GM18867 (cell line): ENCODE results near the gene ALDH7A1.
"Not testable (repeated sequence)": the region's sequence is repeated elsewhere in the genome, so short reads cannot be mapped to it uniquely, and the experiment has no call there.

Source experiments
- ATAC-seq: cut with Tn5 transposase; IDR thresholded peaks from one replicate; pipeline ENCODE4 v1.9.1; 2021; ENCODE audit warnings: mild to moderate bottlenecking, moderate library complexity; ENCODE audit not compliant: unreplicated experiment

Gene ALDH7A1

DNA sequence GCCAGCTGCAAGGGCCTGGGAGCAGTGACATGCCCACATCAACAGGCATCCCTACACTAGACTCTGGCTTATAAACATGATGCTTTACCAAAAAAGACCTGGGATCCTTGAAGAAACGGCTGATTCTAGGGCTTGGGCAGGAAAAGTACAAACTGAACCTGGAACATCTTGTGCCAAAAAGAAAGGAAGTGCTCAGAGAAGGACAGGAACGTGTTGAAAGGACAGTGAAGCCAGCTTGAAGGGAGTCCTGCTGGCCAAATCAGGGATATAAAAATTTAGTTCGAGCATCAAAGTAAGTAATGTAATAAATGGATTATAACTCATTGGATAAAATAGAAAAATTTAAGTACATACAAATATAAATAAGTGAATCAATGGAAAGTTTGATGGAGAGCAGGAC, 58.1 kb downstream of the ALDH7A1 start:
- no peak for ATAC-seq

DNA sequence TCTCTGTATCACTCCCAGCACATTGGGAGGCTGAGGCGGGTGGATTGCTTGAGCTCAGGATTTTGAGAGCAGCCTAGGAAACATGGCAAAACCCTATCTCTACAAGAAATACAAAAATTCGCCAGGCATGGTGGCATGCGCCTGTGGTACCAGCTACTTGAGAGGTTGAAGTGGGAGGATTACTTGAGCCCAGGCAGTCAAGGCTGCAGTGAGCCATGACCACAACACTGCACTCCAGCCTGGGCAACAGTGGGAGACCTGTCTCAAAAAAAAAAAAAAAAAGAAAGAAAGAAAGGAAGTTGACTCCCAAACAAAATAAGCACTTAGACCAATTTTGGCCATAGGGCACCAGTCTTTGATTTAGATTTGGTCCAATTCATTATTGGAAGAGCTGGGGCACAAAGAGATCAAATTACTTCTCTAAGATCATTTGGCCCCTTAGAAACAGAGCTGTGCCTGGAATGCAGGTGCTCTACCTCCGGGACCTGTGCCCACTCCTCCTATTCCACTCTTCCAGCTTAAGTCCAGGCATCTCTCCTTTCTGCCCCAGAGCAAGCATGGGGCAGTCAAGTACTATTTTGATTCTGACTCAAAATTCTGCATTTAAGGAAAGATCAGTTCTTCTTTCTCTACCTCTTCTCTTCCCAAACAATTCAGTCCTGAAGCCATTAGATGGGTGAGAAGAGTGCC, 59.0 kb downstream of the ALDH7A1 start:
- ATAC-seq, result no peak

DNA sequence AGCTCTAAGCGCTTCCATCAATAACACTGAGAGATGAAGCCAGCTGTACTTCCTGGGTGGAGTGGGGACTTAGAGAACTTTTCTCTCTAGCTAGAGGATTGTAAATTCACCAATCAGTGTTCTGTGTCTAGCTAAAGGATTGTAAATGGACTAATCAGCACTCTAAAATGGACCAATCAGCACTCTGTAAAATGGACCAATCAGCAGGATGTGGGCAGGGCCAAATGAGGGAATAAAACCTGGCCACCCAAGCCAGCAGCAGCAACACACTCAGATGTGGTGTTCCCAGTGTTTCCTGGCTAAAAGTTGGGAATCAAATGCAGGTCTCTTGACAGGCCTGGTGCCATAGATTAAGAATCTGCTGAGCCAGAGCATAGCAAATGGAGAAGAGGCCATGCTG, 60.5 kb downstream of the ALDH7A1 start:
- no peak for ATAC-seq

DNA sequence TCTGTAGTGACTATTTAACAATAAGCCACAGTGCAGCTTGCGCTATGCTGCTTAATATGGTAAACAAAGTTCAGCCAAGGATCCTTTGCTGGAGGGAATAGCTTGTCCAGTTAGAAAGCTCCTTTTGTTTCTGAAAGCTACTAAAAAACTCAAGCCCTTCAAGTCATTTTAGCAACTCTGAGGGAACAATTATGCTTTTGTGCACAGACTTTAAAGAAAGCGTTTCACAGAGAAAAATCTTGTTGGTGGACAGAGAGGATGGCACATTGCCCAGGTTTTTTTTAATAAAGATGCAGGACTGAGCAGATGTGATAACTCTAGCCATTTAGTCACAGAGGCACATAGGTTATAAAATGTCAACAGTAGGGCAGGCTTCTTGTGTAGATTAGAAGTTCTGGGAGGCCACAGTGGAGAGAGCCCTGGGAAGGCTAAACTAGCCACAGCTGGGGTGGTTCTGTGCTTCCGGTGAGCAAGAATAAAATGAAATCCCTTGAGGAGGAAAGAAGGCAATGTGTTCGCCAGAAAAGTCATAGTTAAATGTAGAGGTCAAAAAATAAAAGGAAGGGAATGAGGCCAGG, 63.4 kb downstream of the ALDH7A1 start:
- no peak for ATAC-seq

GRCh38 chr5:126527892-126528291, 67.1 kb downstream of the ALDH7A1 start:
- ATAC-seq, result no peak

DNA sequence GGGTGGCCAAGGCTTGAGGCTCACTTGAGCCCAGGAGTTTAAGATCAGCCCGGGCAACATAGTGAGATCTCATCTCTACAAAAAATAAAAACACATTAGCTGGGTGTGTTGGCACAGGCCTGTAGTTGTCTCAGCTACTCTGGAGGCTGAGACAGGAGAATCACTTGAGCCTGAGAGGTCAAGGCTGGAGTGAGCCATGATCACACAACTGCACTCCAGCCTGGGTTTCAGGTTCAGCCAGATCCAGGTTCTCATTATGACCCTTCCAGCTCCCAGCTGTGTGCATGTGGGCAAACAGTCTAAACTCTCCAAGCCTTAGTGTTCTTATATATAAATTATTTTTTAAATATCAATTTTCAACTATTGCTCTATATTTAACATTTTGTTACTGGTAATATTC, 67.9 kb downstream of the ALDH7A1 start:
- ATAC-seq, result no peak

DNA sequence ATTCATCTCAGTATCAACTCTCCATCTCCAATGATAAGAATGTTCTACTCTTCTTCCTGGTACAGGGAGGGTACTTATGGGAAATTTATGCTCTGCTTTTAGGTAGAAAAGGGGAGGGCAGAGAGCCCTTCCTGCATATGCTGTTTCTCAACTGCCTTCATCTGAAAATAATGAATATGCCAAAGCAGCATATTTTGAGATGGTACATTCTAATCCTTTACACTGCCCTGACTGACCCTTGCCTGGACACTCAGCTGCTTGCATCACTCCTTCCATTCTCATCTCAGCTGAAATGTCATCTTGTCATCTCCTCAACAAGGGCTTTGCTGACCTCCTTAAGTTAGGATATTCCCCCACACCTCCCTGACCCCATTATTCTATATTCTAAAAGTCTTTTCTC, 68.5 kb downstream of the ALDH7A1 start:
- no peak for ATAC-seq

- ATAC-seq, result no peak
Observed at GRCh38 chr5:126525630-126526245, 69.3 kb downstream of the ALDH7A1 start.

DNA sequence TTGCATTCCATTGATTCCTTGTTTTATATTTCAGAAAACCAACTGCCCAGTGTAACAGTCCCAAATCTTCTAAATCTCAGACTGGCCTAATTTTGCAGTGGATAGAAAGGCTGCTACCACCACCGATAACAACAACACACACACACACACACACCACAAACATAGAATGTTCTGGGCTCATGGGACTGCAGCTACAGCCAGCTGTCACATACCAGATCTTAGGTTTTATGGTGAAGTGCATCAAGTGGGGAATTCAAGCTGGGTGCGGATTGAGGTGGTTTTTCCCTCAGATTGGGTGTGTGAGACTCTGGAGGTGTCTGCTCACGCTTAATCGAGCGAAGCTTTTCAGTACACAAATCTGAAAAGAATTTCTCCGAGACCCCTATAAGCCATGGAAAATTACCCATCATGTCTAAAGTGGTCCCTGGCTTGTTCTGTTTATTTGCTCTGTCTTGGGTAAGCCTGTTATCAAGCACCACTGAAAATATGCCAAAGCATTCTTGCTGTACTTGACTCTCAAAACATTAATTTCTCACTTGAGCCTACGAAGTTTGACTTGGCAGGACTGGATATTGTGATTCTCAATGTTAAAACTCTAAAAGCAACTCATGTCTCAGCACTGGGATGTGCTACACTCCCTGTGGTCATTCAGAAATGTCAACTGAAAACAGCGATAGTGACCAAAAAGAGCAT, 71.1 kb downstream of the ALDH7A1 start:
- no peak for ATAC-seq

DNA sequence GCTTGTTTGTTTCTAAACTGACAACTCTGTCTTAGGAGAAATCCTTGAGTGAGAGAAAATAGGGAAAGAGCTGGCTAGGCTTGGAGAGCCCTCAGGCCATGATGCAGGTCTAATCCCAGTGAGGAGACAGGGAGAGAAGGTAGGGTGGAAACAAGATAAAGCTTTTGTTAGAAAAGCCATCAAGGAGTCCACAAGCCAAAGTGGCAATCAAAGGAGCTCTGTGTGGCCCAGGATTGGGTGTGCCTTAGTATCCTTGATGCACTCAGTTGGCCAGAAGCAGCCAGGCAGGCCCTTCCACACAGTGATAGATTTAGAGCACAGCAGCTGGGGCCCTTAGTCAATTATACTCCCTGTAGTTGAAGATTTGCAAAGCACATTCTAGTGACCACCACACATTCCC, 73.9 kb downstream of the ALDH7A1 start:
- ATAC-seq, result no peak

GRCh38 chr5:126520593-126520953, 74.4 kb downstream of the ALDH7A1 start:
- no peak for ATAC-seq

- no peak for ATAC-seq
Observed at GRCh38 chr5:126519637-126520592, 75.1 kb downstream of the ALDH7A1 start.

DNA sequence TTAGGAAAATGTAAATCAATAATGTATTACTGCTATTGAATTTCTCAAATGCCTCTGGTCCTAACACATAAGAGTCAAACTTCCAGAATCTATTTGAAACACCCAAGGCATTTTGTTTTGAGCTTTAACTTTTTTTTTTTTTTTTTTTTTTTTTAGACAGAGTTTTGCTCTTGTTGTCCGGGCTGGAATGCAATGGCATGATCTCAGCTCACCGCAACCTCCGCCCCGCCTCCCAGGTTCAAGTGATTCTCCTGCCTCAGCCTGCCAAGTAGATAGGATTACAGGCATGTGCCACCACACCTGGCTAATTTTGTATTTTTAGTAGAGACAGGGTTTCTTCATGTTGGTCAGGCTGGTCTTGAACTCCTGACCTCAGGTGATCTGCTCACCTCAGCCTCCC, 75.8 kb downstream of the ALDH7A1 start:
- not testable (repeated sequence) for ATAC-seq

GRCh38 chr5:126516852-126517251, 78.2 kb downstream of the ALDH7A1 start:
- no peak for ATAC-seq

DNA sequence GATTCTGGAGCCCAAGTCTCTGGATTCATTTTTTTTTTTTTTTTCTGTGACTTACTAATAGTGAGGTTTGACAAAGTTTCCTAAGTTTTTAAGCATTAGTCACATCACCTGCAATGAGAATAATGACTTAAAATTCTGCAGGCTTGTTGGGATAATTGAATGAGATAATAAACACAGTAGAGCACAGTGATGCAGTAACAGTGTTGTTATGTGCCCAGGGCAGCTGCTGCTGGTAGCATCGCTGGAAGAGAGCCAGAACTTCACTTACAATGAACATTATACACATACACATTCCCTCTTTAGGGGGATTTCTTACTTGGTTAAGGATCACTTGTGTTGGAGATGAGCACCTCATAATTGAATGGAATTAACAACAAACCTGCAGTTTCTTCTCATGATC, 78.9 kb downstream of the ALDH7A1 start:
- no peak for ATAC-seq

GRCh38 chr5:126515337-126515736, 79.7 kb downstream of the ALDH7A1 start:
- no peak for ATAC-seq

DNA sequence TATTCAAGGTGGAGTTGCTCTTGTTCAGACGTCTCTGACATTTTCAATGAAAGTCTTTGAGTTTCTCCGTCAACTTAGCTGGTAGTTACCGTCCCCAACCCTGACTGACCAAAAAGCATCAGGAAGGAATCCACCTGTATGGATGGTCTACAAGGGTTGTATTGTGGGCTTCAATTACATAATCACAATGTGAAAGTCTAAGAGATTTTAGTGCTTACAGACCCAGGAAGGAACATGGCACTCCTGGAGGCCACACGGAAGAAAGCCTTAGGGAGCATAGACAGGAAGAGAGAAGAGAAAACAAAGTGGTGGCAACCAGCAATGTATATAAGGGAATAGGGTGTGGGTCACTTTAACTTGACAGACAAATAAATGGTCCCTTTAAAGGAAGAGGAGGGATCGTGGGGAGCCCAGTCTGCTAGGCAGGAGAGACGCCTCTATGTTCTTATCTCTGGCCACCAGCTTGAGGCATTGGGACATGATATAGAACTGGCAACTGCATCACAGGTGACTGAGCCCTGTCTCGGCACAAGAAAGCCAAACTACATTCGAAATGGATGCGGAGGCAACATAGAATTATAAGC, 80.4 kb downstream of the ALDH7A1 start:
- no peak for ATAC-seq

DNA sequence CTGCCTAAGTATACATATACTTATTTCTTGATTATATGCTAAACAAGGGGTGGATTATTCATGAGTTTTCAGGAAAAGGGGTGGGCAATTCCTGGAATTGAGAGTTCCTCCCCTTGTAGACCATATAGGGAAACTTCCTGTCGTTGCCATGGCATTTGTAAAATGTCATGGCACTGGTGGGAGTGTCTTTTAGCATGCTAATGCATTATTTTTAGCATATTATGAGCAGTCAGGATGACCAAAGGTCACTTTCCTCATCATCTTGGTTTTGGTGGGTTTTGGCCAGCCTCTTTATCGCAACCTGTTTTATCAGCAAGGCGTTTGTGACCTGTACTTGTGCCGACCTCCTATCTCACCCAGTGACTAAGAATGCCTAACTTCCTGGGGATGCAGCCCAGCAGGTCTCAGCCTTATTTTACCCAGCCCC, 80.9 kb downstream of the ALDH7A1 start:
- ATAC-seq, result no peak

DNA sequence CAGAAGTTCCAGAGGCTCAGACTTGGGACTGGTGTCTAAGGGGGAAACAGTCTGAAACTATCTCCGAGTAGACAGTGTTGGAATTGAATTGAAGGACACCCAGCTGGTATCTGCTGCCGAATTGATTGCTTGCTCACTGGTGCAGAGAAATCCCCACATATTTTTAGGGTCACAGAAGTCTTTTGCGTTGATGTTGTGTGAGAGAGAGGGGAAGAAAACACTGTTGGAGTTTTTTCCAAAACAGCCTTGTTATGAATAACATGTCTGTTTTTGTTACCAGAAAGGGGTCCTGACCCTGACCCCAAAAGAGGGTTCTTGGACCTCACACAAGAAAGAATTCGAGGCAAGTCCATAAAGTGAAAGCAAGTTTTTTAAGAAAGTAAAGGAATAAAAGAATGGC, 81.3 kb downstream of the ALDH7A1 start:
- ATAC-seq, result no peak

- no peak for ATAC-seq
Observed at GRCh38 chr5:126513302-126513701, 81.7 kb downstream of the ALDH7A1 start.
